GM19468 (cell line): ENCODE measurements around the gene ERCC6L2.

Source experiments
- ATAC-seq: cut with Tn5 transposase; IDR thresholded peaks from one replicate; pipeline ENCODE4 v1.9.1; 2021; ENCODE audit warnings: mild to moderate bottlenecking, moderate library complexity, moderate number of reproducible peaks; ENCODE audit not compliant: unreplicated experiment; ENCODE audit errors: extremely low read depth

ERCC6L2 gene

GRCh38 chr9:95875305-95876137 is at the start of gene ERCC6L2:
Gene ERCC6L2 (plus strand): TSS chr9:95875691. CDS start chr9:95876039, 348 bp downstream.
- ATAC-seq = peak; percentile 83

- ATAC-seq = no peak
Measured at GRCh38 chr9:95826183-95826838, 49.2 kb upstream of the ERCC6L2 start.

- no peak for ATAC-seq
Measured at GRCh38 chr9:95830768-95831167, 44.7 kb upstream of the ERCC6L2 start.

GRCh38 chr9:95831810-95832209 is 43.7 kb upstream of the ERCC6L2 start:
- no peak for ATAC-seq

- ATAC-seq = no peak
Measured at GRCh38 chr9:95833546-95834178, 41.8 kb upstream of the ERCC6L2 start.

- ATAC-seq = no peak
Measured at GRCh38 chr9:95834281-95834907, 41.1 kb upstream of the ERCC6L2 start.

- no peak for ATAC-seq
Measured at GRCh38 chr9:95835393-95835792, 40.1 kb upstream of the ERCC6L2 start.

- no peak for ATAC-seq
Measured at GRCh38 chr9:95836072-95836471, 39.4 kb upstream of the ERCC6L2 start.

GRCh38 chr9:95839012-95839411 is 36.5 kb upstream of the ERCC6L2 start:
- ATAC-seq = no peak

GRCh38 chr9:95840074-95840473 is 35.4 kb upstream of the ERCC6L2 start:
- no peak for ATAC-seq

GRCh38 chr9:95841377-95841776 is 34.1 kb upstream of the ERCC6L2 start:
- no peak for ATAC-seq

- no peak for ATAC-seq
Measured at GRCh38 chr9:95845751-95846150, 29.7 kb upstream of the ERCC6L2 start.

GRCh38 chr9:95848764-95849163 is 26.7 kb upstream of the ERCC6L2 start:
- no peak for ATAC-seq

- ATAC-seq = peak; percentile 62
Measured at GRCh38 chr9:95852059-95853032, 23.1 kb upstream of the ERCC6L2 start.

- ATAC-seq = no peak
Measured at GRCh38 chr9:95854386-95855020, 21.0 kb upstream of the ERCC6L2 start.

GRCh38 chr9:95855961-95856360 is 19.5 kb upstream of the ERCC6L2 start:
- no peak for ATAC-seq

GRCh38 chr9:95857124-95857523 is 18.4 kb upstream of the ERCC6L2 start:
- ATAC-seq = no peak

- no peak for ATAC-seq
Measured at GRCh38 chr9:95857896-95858295, 17.6 kb upstream of the ERCC6L2 start.

- ATAC-seq = no peak
Measured at GRCh38 chr9:95862343-95862742, 13.1 kb upstream of the ERCC6L2 start.
